DOHH2 (cell line): ENCODE measurements around the gene HK3.

Source experiments
- H3F3A ChIP-seq: fragments of 200-600 bp; sonication (generic), shearing (Covaris generic); 2 replicates; pipeline ENCODE4 v1.6.0; 2016; ENCODE audit warnings: antibody characterized with exemption, mild to moderate bottlenecking; ENCODE audit not compliant: control insufficient read depth, insufficient read depth
- H3K27ac ChIP-seq: fragments of 200-600 bp; sonication (generic); 2 replicates; pipeline ENCODE4 v1.5.1; 2014; ENCODE audit warnings: low read depth, mild to moderate bottlenecking, low read length, moderate library complexity
- H3K27me3 ChIP-seq: fragments of 200-600 bp; sonication (generic); 2 replicates; pipeline ENCODE4 v1.6.1; 2014; ENCODE audit warnings: mild to moderate bottlenecking, low read length, mixed read lengths; ENCODE audit not compliant: control insufficient read depth
- H3K36me3 ChIP-seq: fragments of 200-600 bp; sonication (generic); 2 replicates; pipeline ENCODE4 v1.6.1; 2014; ENCODE audit warnings: mild to moderate bottlenecking, low read length, moderate library complexity, mixed read lengths; ENCODE audit not compliant: control insufficient read depth
- H3K4me1 ChIP-seq: fragments of 200-600 bp; sonication (generic); 2 replicates; pipeline ENCODE4 v1.6.1; 2014; ENCODE audit warnings: mild to moderate bottlenecking, low read length, mixed read lengths; ENCODE audit not compliant: control insufficient read depth
- H3K4me2 ChIP-seq: fragments of 200-600 bp; sonication (generic); 2 replicates; pipeline ENCODE4 v1.6.0; 2014; ENCODE audit warnings: mild to moderate bottlenecking, low read length, moderate library complexity
- H3K4me3 ChIP-seq: fragments of 200-600 bp; sonication (generic); 2 replicates; pipeline ENCODE4 v1.5.1; 2014; ENCODE audit warnings: mild to moderate bottlenecking, low read length, mixed read lengths
- H3K79me2 ChIP-seq: fragments of 200-600 bp; sonication (generic); 2 replicates; pipeline ENCODE4 v1.6.1; 2014; ENCODE audit warnings: mild to moderate bottlenecking, low read length, mixed read lengths; ENCODE audit not compliant: control insufficient read depth
- H3K9me2 ChIP-seq: fragments of 200-600 bp; sonication (generic); replicated peaks from 2 replicates; pipeline ENCODE4 v1.6.1; 2014; ENCODE audit warnings: mild to moderate bottlenecking, low read length, mixed read lengths; ENCODE audit not compliant: control insufficient read depth
- H3K9me3 ChIP-seq: fragments of 200-600 bp; sonication (generic); 2 replicates; pipeline ENCODE4 v1.6.1; 2014; ENCODE audit warnings: antibody characterized with exemption, low read length, mixed read lengths; ENCODE audit not compliant: control insufficient read depth, insufficient read depth
- H4K20me1 ChIP-seq: fragments of 200-600 bp; sonication (generic); 2 replicates; pipeline ENCODE4 v1.6.0; 2014; ENCODE audit warnings: low read depth, mild to moderate bottlenecking, antibody characterized with exemption, low read length, moderate library complexity; ENCODE audit not compliant: control insufficient read depth, insufficient read depth
- EZH2phosphoT487 ChIP-seq: fragments of 200-600 bp; sonication (generic); IDR thresholded peaks from 2 replicates; pipeline ENCODE4 v1.6.1; 2017; ENCODE audit warnings: borderline replicate concordance, mild to moderate bottlenecking, antibody characterized with exemption, low read length, moderate library complexity, mixed read lengths
- TF ChIP-seq, protein P1 (sequence below): fragments of 200-600 bp; sonication (generic); IDR thresholded peaks from one replicate; pipeline ENCODE4 v1.5.1; 2014; ENCODE audit warnings: antibody characterized with exemption, mild to moderate bottlenecking, low read depth, low read length; ENCODE audit not compliant: poor library complexity, severe bottlenecking

HK3 gene

DNA sequence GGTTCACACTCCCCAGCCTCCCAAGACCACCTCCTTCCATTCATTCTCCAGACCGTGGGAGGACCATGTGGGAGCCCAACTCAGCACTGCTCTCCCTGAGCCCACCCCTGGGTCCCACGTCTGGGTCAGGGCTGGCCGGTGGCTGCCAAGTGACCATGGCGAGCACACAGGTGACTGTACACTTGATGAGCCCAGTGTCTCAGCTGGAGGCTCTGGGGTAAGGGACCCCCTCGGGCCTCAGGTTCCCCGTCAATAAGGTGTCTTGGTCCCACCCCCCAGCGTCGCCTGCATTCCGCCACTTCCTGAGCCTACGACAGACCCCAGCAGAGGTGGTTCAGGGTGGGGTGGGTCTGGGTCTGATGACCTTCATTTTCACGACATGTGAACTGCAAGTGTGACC, 38.8 kb downstream of the HK3 start:
- Histone ChIP-seq H4K20me1 (no peaks in the 10 kb centered on the region), H3K4me2 (no peak overlapping the region), H3F3A (no peaks in the 10 kb centered on the region), H3K27ac (no peak overlapping the region), H3K9me2 (no peaks in the 10 kb centered on the region), H3K4me3 (no peak overlapping the region), H3K27me3 (peaks cover 6% of the 10 kb centered on the region), H3K9me3 (no peaks in the 10 kb centered on the region), H3K79me2 (no peaks in the 10 kb centered on the region), H3K36me3 (no peaks in the 10 kb centered on the region), H3K4me1 (no peaks in the 10 kb centered on the region; the same call in 1 of the 2 replicates)
- TF ChIP-seq, protein P1, sequence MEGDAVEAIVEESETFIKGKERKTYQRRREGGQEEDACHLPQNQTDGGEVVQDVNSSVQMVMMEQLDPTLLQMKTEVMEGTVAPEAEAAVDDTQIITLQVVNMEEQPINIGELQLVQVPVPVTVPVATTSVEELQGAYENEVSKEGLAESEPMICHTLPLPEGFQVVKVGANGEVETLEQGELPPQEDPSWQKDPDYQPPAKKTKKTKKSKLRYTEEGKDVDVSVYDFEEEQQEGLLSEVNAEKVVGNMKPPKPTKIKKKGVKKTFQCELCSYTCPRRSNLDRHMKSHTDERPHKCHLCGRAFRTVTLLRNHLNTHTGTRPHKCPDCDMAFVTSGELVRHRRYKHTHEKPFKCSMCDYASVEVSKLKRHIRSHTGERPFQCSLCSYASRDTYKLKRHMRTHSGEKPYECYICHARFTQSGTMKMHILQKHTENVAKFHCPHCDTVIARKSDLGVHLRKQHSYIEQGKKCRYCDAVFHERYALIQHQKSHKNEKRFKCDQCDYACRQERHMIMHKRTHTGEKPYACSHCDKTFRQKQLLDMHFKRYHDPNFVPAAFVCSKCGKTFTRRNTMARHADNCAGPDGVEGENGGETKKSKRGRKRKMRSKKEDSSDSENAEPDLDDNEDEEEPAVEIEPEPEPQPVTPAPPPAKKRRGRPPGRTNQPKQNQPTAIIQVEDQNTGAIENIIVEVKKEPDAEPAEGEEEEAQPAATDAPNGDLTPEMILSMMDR = no peak
- TF ChIP-seq EZH2phosphoT487 = no peak

DNA sequence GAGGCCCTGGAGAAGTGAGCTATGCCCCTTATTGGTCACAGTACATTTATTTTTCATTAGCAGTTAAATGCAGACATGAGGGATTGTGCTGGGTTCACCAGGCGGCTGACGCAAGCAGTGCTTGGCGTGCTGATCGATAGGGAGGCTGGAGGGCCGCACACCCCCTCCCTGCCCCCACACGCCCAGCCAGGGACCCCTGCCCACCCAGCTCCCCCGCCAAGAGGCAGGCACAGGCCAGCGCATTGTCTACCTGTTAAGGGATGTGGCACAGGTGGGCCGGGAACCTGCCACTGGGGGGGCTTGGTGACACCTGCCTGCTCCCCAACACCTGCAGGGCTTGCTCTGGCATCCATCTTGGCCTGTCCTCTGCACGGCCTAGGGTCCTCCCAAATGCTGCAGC, 39.2 kb downstream of the HK3 start:
- Histone ChIP-seq H3K36me3 (no peaks in the 10 kb centered on the region), H3K9me2 (no peaks in the 10 kb centered on the region), H3K4me3 (no peak overlapping the region), H3K27me3 (peaks cover 6% of the 10 kb centered on the region), H3K79me2 (no peaks in the 10 kb centered on the region), H3K4me2 (no peak overlapping the region), H3K4me1 (no peaks in the 10 kb centered on the region; the same call in 1 of the 2 replicates), H4K20me1 (no peaks in the 10 kb centered on the region), H3F3A (no peaks in the 10 kb centered on the region), H3K9me3 (no peaks in the 10 kb centered on the region), H3K27ac (no peak overlapping the region)
- no peak for TF ChIP-seq EZH2phosphoT487
- TF ChIP-seq, protein P1 = no peak

DNA sequence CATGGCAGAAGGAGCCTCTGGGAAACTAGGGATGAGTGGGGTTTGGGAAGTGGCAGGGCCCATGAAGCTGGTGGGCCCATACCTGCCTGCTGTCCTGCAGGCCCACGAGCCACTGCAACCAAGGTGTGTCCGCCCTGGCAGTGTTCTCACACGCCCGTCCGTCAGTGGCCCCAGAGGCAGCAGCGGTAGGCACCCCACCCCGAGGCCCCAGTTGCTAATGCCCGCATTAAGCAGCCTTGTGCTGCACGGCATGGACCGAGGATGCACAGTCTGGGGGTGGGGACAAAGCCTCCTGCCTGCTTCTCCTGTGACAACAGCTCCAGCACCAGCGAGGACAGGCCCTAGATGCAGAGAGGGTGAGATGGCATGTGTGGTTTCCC, 41.3 kb downstream of the HK3 start:
- Histone ChIP-seq H4K20me1 (no peaks in the 10 kb centered on the region), H3K27me3 (peaks cover 3% of the 10 kb centered on the region), H3K27ac (no peak overlapping the region), H3K36me3 (no peaks in the 10 kb centered on the region), H3K9me3 (no peaks in the 10 kb centered on the region), H3K9me2 (no peaks in the 10 kb centered on the region), H3F3A (no peaks in the 10 kb centered on the region), H3K4me3 (no peak overlapping the region), H3K79me2 (no peaks in the 10 kb centered on the region), H3K4me2 (no peak overlapping the region), H3K4me1 (no peaks in the 10 kb centered on the region; the same call in 1 of the 2 replicates)
- TF ChIP-seq EZH2phosphoT487 = no peak
- TF ChIP-seq, protein P1 = no peak
